HUES64 (cell line): Measurements from ENCODE around the gene ATF7.
"Not testable (repeated sequence)": the region's sequence is repeated elsewhere in the genome, so short reads cannot be mapped to it uniquely, and the experiment has no call there.

Experiments
- H3K27ac ChIP-seq: 2 replicates; pipeline ENCODE4 v1.7.0; 2013; ENCODE audit warnings: low read depth, low read length, inconsistent platforms
- H3K27me3 ChIP-seq: 2 replicates; pipeline ENCODE4 v1.6.1; 2013; ENCODE audit warnings: mild to moderate bottlenecking, low read length; ENCODE audit not compliant: insufficient read depth
- H3K36me3 ChIP-seq: 2 replicates; pipeline ENCODE4 v1.6.1; 2013; ENCODE audit warnings: mild to moderate bottlenecking, low read length; ENCODE audit not compliant: insufficient read depth
- H3K4me1 ChIP-seq: 2 replicates; pipeline ENCODE4 v1.6.1; 2013; ENCODE audit warnings: mild to moderate bottlenecking, low read length, moderate library complexity; ENCODE audit not compliant: insufficient read depth
- H3K4me3 ChIP-seq: 2 replicates; pipeline ENCODE4 v1.5.1; 2013; ENCODE audit warnings: mild to moderate bottlenecking, low read length, moderate library complexity
- H3K9ac ChIP-seq: 2 replicates; pipeline ENCODE4 v1.6.1; 2013; ENCODE audit warnings: mild to moderate bottlenecking, low read depth, low read length
- H3K9me3 ChIP-seq: 2 replicates; pipeline ENCODE4 v1.6.1; 2013; ENCODE audit warnings: low read depth, low read length; ENCODE audit not compliant: insufficient read depth
- whole genome bisulfite sequencing: fragments of 150-250, 120-280 bp; methylation state at CpG from one replicate; pipeline ENCODE4 v1.1.7; 2013; ENCODE audit warnings: missing lambda C conversion rate; 5-methylcytosine and 5-hydroxymethylcytosine counted together

The ATF7 gene

GRCh38 chr12:53653595-53653994 is 27.4 kb upstream of the ATF7 start:
- H3K27me3 ChIP-seq = no peaks in the 10 kb centered on the region
- 100% methylated on average over 2 of the region's 2 CpGs for WGBS
- H3K4me3 ChIP-seq = no peak overlapping the region
- H3K27ac ChIP-seq = no peak overlapping the region
- no peaks in the 10 kb centered on the region for H3K9me3 ChIP-seq
- H3K9ac ChIP-seq = no peak overlapping the region
- H3K36me3 ChIP-seq = no peaks in the 10 kb centered on the region
- H3K4me1 ChIP-seq = peaks cover 8% of the 10 kb centered on the region

- Histone ChIP-seq H3K4me1 (no peaks in the 10 kb centered on the region), H3K27ac (no peak overlapping the region), H3K27me3 (no peaks in the 10 kb centered on the region), H3K9ac (no peak overlapping the region), H3K9me3 (no peaks in the 10 kb centered on the region), H3K4me3 (no peak overlapping the region), H3K36me3 (no peaks in the 10 kb centered on the region)
- 78% methylated on average over 1 of the region's 1 CpG for WGBS
Observed at GRCh38 chr12:53652366-53652765, 26.2 kb upstream of the ATF7 start.

GRCh38 chr12:53651737-53652136 is 25.6 kb upstream of the ATF7 start:
- H3K9me3 ChIP-seq = no peaks in the 10 kb centered on the region

GRCh38 chr12:53646300-53646699 is 20.1 kb upstream of the ATF7 start:
- H3K27me3 ChIP-seq, H3K9me3 ChIP-seq, H3K4me3 ChIP-seq, H3K9ac ChIP-seq, H3K4me1 ChIP-seq, H3K36me3 ChIP-seq, H3K27ac ChIP-seq: not testable (repeated sequence)
- 84% methylated on average over 2 of the region's 4 CpGs for WGBS

More at GRCh38 chr12:53651737-53652136, 25.6 kb upstream of the ATF7 start:
- no peak overlapping the region for H3K9ac ChIP-seq
- 69% methylated on average over 1 of the region's 1 CpG for WGBS
- no peaks in the 10 kb centered on the region for H3K36me3 ChIP-seq
- no peaks in the 10 kb centered on the region for H3K27me3 ChIP-seq
- H3K4me3 ChIP-seq = no peak overlapping the region
- H3K27ac ChIP-seq = no peak overlapping the region
- no peaks in the 10 kb centered on the region for H3K4me1 ChIP-seq

- Histone ChIP-seq H3K27ac (no peak overlapping the region), H3K27me3 (no peaks in the 10 kb centered on the region), H3K4me3 (no peak overlapping the region), H3K36me3 (no peaks in the 10 kb centered on the region), H3K4me1 (no peaks in the 10 kb centered on the region), H3K9ac (no peak overlapping the region), H3K9me3 (no peaks in the 10 kb centered on the region)
- 100% methylated on average over 1 of the region's 3 CpGs for WGBS
Observed at GRCh38 chr12:53645165-53645564, 19.0 kb upstream of the ATF7 start.

- no peaks in the 10 kb centered on the region for H3K9me3 ChIP-seq
- H3K9ac ChIP-seq = no peak overlapping the region
- H3K4me3 ChIP-seq = no peak overlapping the region
- 93% methylated on average over 3 of the region's 3 CpGs for WGBS
- H3K27ac ChIP-seq = no peak overlapping the region
- no peaks in the 10 kb centered on the region for H3K27me3 ChIP-seq
- H3K4me1 ChIP-seq = no peaks in the 10 kb centered on the region
- no peaks in the 10 kb centered on the region for H3K36me3 ChIP-seq
Observed at GRCh38 chr12:53644133-53644532, 18.0 kb upstream of the ATF7 start.

GRCh38 chr12:53643232-53643979 is 17.2 kb upstream of the ATF7 start:
- H3K27ac ChIP-seq = no peak overlapping the region
- H3K4me3 ChIP-seq = no peak overlapping the region
- H3K36me3 ChIP-seq = no peaks in the 10 kb centered on the region
- no peak overlapping the region for H3K9ac ChIP-seq
- no peaks in the 10 kb centered on the region for H3K4me1 ChIP-seq
- WGBS = 70% methylated on average over 5 of the region's 5 CpGs
- H3K27me3 ChIP-seq = no peaks in the 10 kb centered on the region
- H3K9me3 ChIP-seq = no peaks in the 10 kb centered on the region

- Histone ChIP-seq H3K27ac (no peak overlapping the region), H3K36me3 (no peaks in the 10 kb centered on the region), H3K9me3 (no peaks in the 10 kb centered on the region), H3K4me3 (no peak overlapping the region), H3K4me1 (no peaks in the 10 kb centered on the region), H3K9ac (no peak overlapping the region), H3K27me3 (no peaks in the 10 kb centered on the region)
- WGBS = 100% methylated on average over 2 of the region's 2 CpGs
Observed at GRCh38 chr12:53638057-53638456, 11.9 kb upstream of the ATF7 start.

- no peaks in the 10 kb centered on the region for H3K27me3 ChIP-seq
- no peaks in the 10 kb centered on the region for H3K4me1 ChIP-seq
- no peak overlapping the region for H3K27ac ChIP-seq
- no peak overlapping the region for H3K9ac ChIP-seq
- H3K9me3 ChIP-seq = no peaks in the 10 kb centered on the region
- H3K4me3 ChIP-seq = no peak overlapping the region
- WGBS = 86% methylated on average over 1 of the region's 2 CpGs
- H3K36me3 ChIP-seq = no peaks in the 10 kb centered on the region
Observed at GRCh38 chr12:53636641-53637040, 10.5 kb upstream of the ATF7 start.

GRCh38 chr12:53635708-53636107 is 9.5 kb upstream of the ATF7 start:
- not testable (repeated sequence) for H3K27me3 ChIP-seq, H3K9ac ChIP-seq, H3K4me1 ChIP-seq

GRCh38 chr12:53631721-53632120 is 5.5 kb upstream of the ATF7 start:
- H3K36me3 ChIP-seq = no peaks in the 10 kb centered on the region
- no CpG with 5 or more reads among the region's 1 CpG for WGBS
- no peak overlapping the region for H3K9ac ChIP-seq
- H3K27ac ChIP-seq = no peak overlapping the region
- no peaks in the 10 kb centered on the region for H3K9me3 ChIP-seq
- no peaks in the 10 kb centered on the region for H3K27me3 ChIP-seq
- H3K4me1 ChIP-seq = peaks cover 6% of the 10 kb centered on the region
- H3K4me3 ChIP-seq = no peak overlapping the region

More at GRCh38 chr12:53635708-53636107, 9.5 kb upstream of the ATF7 start:
- not testable (repeated sequence) for H3K36me3 ChIP-seq, H3K4me3 ChIP-seq, H3K9me3 ChIP-seq, H3K27ac ChIP-seq

GRCh38 chr12:53627919-53628318 is 1.7 kb upstream of the ATF7 start:
- WGBS = 95% methylated on average over 7 of the region's 11 CpGs
- Histone ChIP-seq H3K27ac (no peak overlapping the region), H3K9ac (no peak overlapping the region)

More at GRCh38 chr12:53627919-53628318, 1.7 kb upstream of the ATF7 start:
- no peaks in the 10 kb centered on the region for H3K36me3 ChIP-seq
- no peaks in the 10 kb centered on the region for H3K27me3 ChIP-seq
- H3K4me3 ChIP-seq = no peak overlapping the region
- peaks cover 28% of the 10 kb centered on the region for H3K4me1 ChIP-seq
- no peaks in the 10 kb centered on the region for H3K9me3 ChIP-seq
